SU-DHL-6 (cell line): ENCODE data around the gene OR10H4.

ENCODE experiments used
- H2AFZ ChIP-seq: fragments of 200-600 bp; sonication (generic); 2 replicates; pipeline ENCODE4 v1.6.1; 2014; ENCODE audit warnings: low read depth, mild to moderate bottlenecking, moderate library complexity, mixed read lengths, antibody characterized with exemption, low read length; ENCODE audit not compliant: severe bottlenecking
- H3F3A ChIP-seq: fragments of 200-600 bp; shearing (Covaris generic); 2 replicates; pipeline ENCODE4 v1.6.0; 2016; ENCODE audit warnings: antibody characterized with exemption, mild to moderate bottlenecking; ENCODE audit not compliant: insufficient read depth
- H3K27ac ChIP-seq: fragments of 200-600 bp; sonication (generic); 2 replicates; pipeline ENCODE4 v1.5.1; 2016; ENCODE audit warnings: low read depth, mild to moderate bottlenecking, low read length, moderate library complexity, mixed read lengths
- H3K27me3 ChIP-seq: fragments of 200-600 bp; sonication (generic), shearing (Covaris generic); 2 replicates; pipeline ENCODE4 v1.6.0; 2014; ENCODE audit warnings: mild to moderate bottlenecking, low read length
- H3K36me3 ChIP-seq: fragments of 200-600 bp; sonication (generic); 2 replicates; pipeline ENCODE4 v1.6.1; 2014; ENCODE audit warnings: mild to moderate bottlenecking, low read length, mixed read lengths
- H3K4me2 ChIP-seq: fragments of 300-600, 200-600 bp; shearing (Covaris generic), sonication (generic); 2 replicates; pipeline ENCODE4 v1.6.0; 2014; ENCODE audit warnings: low read length, low read depth, mild to moderate bottlenecking; ENCODE audit not compliant: poor library complexity, severe bottlenecking
- H3K4me3 ChIP-seq: fragments of 200-600 bp; sonication (generic); 2 replicates; pipeline ENCODE4 v1.5.1; 2014; ENCODE audit warnings: antibody characterized with exemption, low read length, mild to moderate bottlenecking, mixed read lengths; ENCODE audit not compliant: insufficient read depth, poor library complexity, severe bottlenecking
- H3K79me2 ChIP-seq: fragments of 200-600 bp; sonication (generic); 2 replicates; pipeline ENCODE4 v1.6.1; 2014; ENCODE audit warnings: mild to moderate bottlenecking, low read length, moderate library complexity; ENCODE audit not compliant: insufficient read depth
- H3K9ac ChIP-seq: fragments of 200-600 bp; sonication (generic); 2 replicates; pipeline ENCODE4 v1.7.0; 2014; ENCODE audit warnings: mild to moderate bottlenecking, low read length
- H3K9me2 ChIP-seq: fragments of 200-600 bp; sonication (generic); replicated peaks from 2 replicates; pipeline ENCODE4 v1.6.1; 2014; ENCODE audit warnings: low read length; ENCODE audit not compliant: insufficient read depth
- H3K9me3 ChIP-seq: fragments of 200-600 bp; sonication (generic); 2 replicates; pipeline ENCODE4 v1.6.1; 2014; ENCODE audit warnings: low read length, mixed read lengths; ENCODE audit not compliant: insufficient read depth
- H4K20me1 ChIP-seq: fragments of 200-600 bp; sonication (generic); 2 replicates; pipeline ENCODE4 v1.6.1; 2014; ENCODE audit warnings: low read depth, mild to moderate bottlenecking, antibody characterized with exemption, low read length, moderate library complexity, mixed read lengths
- EZH2phosphoT487 ChIP-seq: fragments of 200-600 bp; sonication (generic), shearing (Covaris generic); conservative IDR thresholded peaks from 2 replicates; pipeline ENCODE4 v1.6.1; 2018; ENCODE audit warnings: mild to moderate bottlenecking, antibody characterized with exemption, low read length, moderate library complexity, mixed read lengths
- TF ChIP-seq, protein P1 (sequence below): fragments of 200-600 bp; sonication (generic); IDR thresholded peaks from one replicate; pipeline ENCODE4 v1.5.1; 2017; ENCODE audit warnings: antibody characterized with exemption, mild to moderate bottlenecking, low read length, moderate library complexity; ENCODE audit not compliant: insufficient read depth, poor library complexity, severe bottlenecking

OR10H4 gene

DNA sequence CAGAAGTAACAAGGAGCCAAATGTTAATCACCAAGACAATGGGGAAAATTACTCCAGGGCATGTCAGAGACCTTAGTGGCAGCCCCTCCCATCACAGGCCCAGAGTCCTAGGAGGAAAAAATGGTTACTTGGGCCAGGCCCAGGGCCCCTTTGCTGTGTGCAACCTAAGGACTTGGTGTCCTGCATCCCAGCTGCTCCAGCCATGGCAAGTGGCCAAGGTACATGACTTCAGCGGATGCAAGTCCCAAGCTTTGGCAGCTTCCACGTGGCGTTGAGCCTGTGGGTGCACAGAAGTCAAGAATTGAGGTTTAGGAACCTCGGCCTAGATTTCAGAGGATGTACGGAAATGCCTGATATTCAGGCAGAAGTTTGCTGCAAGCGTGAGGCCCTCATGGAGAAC, 46.7 kb downstream of the OR10H4 start:
- H3K9me2 ChIP-seq, result no peaks in the 10 kb centered on the region
- no peaks in the 10 kb centered on the region for H3K36me3 ChIP-seq
- no peak for TF ChIP-seq EZH2phosphoT487
- TF ChIP-seq, protein P1, sequence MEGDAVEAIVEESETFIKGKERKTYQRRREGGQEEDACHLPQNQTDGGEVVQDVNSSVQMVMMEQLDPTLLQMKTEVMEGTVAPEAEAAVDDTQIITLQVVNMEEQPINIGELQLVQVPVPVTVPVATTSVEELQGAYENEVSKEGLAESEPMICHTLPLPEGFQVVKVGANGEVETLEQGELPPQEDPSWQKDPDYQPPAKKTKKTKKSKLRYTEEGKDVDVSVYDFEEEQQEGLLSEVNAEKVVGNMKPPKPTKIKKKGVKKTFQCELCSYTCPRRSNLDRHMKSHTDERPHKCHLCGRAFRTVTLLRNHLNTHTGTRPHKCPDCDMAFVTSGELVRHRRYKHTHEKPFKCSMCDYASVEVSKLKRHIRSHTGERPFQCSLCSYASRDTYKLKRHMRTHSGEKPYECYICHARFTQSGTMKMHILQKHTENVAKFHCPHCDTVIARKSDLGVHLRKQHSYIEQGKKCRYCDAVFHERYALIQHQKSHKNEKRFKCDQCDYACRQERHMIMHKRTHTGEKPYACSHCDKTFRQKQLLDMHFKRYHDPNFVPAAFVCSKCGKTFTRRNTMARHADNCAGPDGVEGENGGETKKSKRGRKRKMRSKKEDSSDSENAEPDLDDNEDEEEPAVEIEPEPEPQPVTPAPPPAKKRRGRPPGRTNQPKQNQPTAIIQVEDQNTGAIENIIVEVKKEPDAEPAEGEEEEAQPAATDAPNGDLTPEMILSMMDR, result no peak
- no peak overlapping the region for H3K27ac ChIP-seq
- H3K9me3 ChIP-seq, result no peaks in the 10 kb centered on the region
- H3K79me2 ChIP-seq, result no peaks in the 10 kb centered on the region
- H3F3A ChIP-seq, result no peaks in the 10 kb centered on the region
- H2AFZ ChIP-seq, result no peak overlapping the region
- no peaks in the 10 kb centered on the region for H4K20me1 ChIP-seq
- H3K4me3 ChIP-seq, result no peak overlapping the region
- no peak overlapping the region for H3K9ac ChIP-seq
- H3K27me3 ChIP-seq, result no peaks in the 10 kb centered on the region
- H3K4me2 ChIP-seq, result no peak overlapping the region

DNA sequence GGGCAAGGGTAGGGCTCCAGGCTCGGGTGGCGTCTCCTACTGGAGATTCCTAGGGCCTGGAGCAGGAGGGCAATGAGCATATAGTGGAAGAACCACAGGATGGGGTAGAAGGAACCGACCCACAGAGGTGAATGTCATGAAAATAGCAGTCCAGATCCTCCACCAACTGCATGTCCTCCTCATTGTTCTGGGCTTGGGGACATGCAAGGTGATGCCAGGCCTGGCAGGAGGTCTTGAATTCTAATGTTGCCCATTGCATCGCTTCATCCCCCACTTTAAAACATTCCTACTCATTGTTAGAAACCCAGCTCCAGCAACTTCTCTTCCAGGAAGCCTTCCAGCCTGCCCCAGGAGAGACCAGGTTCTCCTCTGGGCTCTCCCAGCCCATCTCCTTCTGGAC, 49.4 kb downstream of the OR10H4 start:
- no peak for TF ChIP-seq EZH2phosphoT487
- TF ChIP-seq, protein P1, result no peak
- no peaks in the 10 kb centered on the region for H3K9me2 ChIP-seq
- no peak overlapping the region for H3K9ac ChIP-seq
- H3K4me3 ChIP-seq, result no peak overlapping the region
- no peaks in the 10 kb centered on the region for H3K9me3 ChIP-seq
- H3K27me3 ChIP-seq, result no peaks in the 10 kb centered on the region
- no peaks in the 10 kb centered on the region for H3F3A ChIP-seq
- no peaks in the 10 kb centered on the region for H4K20me1 ChIP-seq
- H3K36me3 ChIP-seq, result no peaks in the 10 kb centered on the region
- H2AFZ ChIP-seq, result no peak overlapping the region
- H3K4me2 ChIP-seq, result no peak overlapping the region
- no peak overlapping the region for H3K27ac ChIP-seq
- H3K79me2 ChIP-seq, result no peaks in the 10 kb centered on the region
